Keratinocyte (primary cell): ENCODE results near the gene PPRC1. TPM values are rescaled to one million over a fixed set of nuclear protein-coding genes. Genes with fewer than 3 reads are reported as not detected.

Experiments used
- DNase-seq: peaks from one replicate; pipeline ENCODE4 v3.0.0-alpha.2; 2011; ENCODE audit warnings: low read depth, missing footprints, low spot score
- FAIRE-seq: peaks from 2 replicates; lab custom pipeline; 2011; peaks lifted over from hg19 to GRCh38; lab: Jason Lieb, UNC
- H2AFZ ChIP-seq: 2 replicates; pipeline ENCODE4 v1.6.0; 2012; ENCODE audit warnings: low read length, control low read depth, inconsistent platforms; ENCODE audit not compliant: control insufficient read depth
- H3K27ac ChIP-seq: 2 replicates; pipeline ENCODE4 v1.5.1; 2011; ENCODE audit warnings: low read length; ENCODE audit not compliant: control insufficient read depth, insufficient read depth
- H3K27me3 ChIP-seq: 3 replicates; pipeline ENCODE4 v1.6.0; 2011; ENCODE audit warnings: low read length; ENCODE audit not compliant: control insufficient read depth, insufficient read depth; ENCODE audit errors: extremely low read depth
- H3K36me3 ChIP-seq, 2 experiments: 2 replicates in 1 of 2; 3 replicates in 1 of 2; pipeline ENCODE4 v1.5.1; 2011; ENCODE audit warnings: low read length in 2 of 2, mild to moderate bottlenecking in 1 of 2; ENCODE audit not compliant: control insufficient read depth in 2 of 2, insufficient read depth in 2 of 2; ENCODE audit errors: extremely low read depth in 1 of 2
- H3K4me1 ChIP-seq: 3 replicates; pipeline ENCODE4 v1.5.1; 2011; ENCODE audit warnings: low read length; ENCODE audit not compliant: control insufficient read depth, insufficient read depth; ENCODE audit errors: extremely low read depth
- H3K4me2 ChIP-seq: 3 replicates; pipeline ENCODE4 v1.6.0; 2011; ENCODE audit warnings: low read depth, low read length; ENCODE audit not compliant: control insufficient read depth, insufficient read depth; ENCODE audit errors: extremely low read depth
- H3K4me3 ChIP-seq, 3 experiments: fragments of 200-600 bp in 1 of 3; sonication (generic) in 1 of 3; 2 replicates in 2 of 3; 3 replicates in 1 of 3; pipeline ENCODE4 v1.5.1; 2011 to 2016; ENCODE audit warnings: low read length in 3 of 3, mild to moderate bottlenecking in 3 of 3, control low read depth in 2 of 3, inconsistent platforms in 1 of 3, low read depth in 1 of 3, mixed read lengths in 1 of 3, mixed run types in 1 of 3, moderate library complexity in 1 of 3; ENCODE audit not compliant: control insufficient read depth in 2 of 3, insufficient read depth in 2 of 3; ENCODE audit errors: extremely low read depth in 1 of 3
- H3K79me2 ChIP-seq: 2 replicates; pipeline ENCODE4 v1.6.0; 2012; ENCODE audit warnings: low read length; ENCODE audit not compliant: control insufficient read depth, insufficient read depth
- H3K9ac ChIP-seq: 3 replicates; pipeline ENCODE4 v1.6.0; 2011; ENCODE audit warnings: low read length; ENCODE audit not compliant: control insufficient read depth, insufficient read depth; ENCODE audit errors: extremely low read depth
- H3K9me1 ChIP-seq: 3 replicates; pipeline ENCODE4 v1.6.0; 2011; ENCODE audit warnings: low read length; ENCODE audit not compliant: control insufficient read depth, insufficient read depth; ENCODE audit errors: extremely low read depth
- H3K9me3 ChIP-seq: 2 replicates; pipeline ENCODE4 v1.5.1; 2012; ENCODE audit warnings: low read depth, low read length; ENCODE audit not compliant: control insufficient read depth
- H4K20me1 ChIP-seq: 3 replicates; pipeline ENCODE4 v1.6.0; 2011; ENCODE audit warnings: low read length; ENCODE audit not compliant: control insufficient read depth, insufficient read depth; ENCODE audit errors: extremely low read depth
- EZH2 ChIP-seq: IDR thresholded peaks from one replicate; pipeline ENCODE4 v1.6.1; 2012; ENCODE audit warnings: inconsistent platforms, mild to moderate bottlenecking, low read length, moderate library complexity
- dilution Hi-C: fragments of 300-500 bp; cut with MboI; formaldehyde crosslinking; loops from one replicate; pipeline ENCODE4 v1.7.0; 2020; ENCODE audit warnings: low sequenced_read_pairs; ENCODE audit not compliant: extremely low pct_ligation_motif_present
- polyA plus RNA-seq, 5 experiments: library from polyadenylated mRNA; depleted of rRNA in 3 of 5; stranded (reverse) in 3 of 5; stranded (forward) in 1 of 5; unstranded in 1 of 5; fragments of >200 nt; gene quantifications; 1 replicate in 1 of 5; 2 replicates in 3 of 5; 3 replicates in 1 of 5; pipeline versions ENCODE4 v1.2.1 to v1.2.3, GENCODE V29; 2011 to 2012; ENCODE audit warnings: missing spikeins in 2 of 5, low read depth in 1 of 5, low replicate concordance in 1 of 5
- TF ChIP-seq, protein P1 (sequence below), 3 experiments: IDR thresholded peaks in 1 of 3; conservative IDR thresholded peaks in 1 of 3; optimal IDR thresholded peaks in 1 of 3; 2 replicates in 2 of 3; 3 replicates in 1 of 3; pipeline versions ENCODE3 to v1.5.1; 2011; ENCODE audit warnings: low read length in 3 of 3, mild to moderate bottlenecking in 3 of 3, moderate library complexity in 2 of 3, control low read depth in 1 of 3, inconsistent platforms in 1 of 3; ENCODE audit not compliant: insufficient read depth in 2 of 3; ENCODE audit errors: extremely low read depth in 1 of 3

PPRC1 gene
- polyA plus RNA-seq, 1 donor (not counting 4 experiments of a cell fraction or from before 2014, with no cell fraction given) = 17.9 TPM

DNA sequence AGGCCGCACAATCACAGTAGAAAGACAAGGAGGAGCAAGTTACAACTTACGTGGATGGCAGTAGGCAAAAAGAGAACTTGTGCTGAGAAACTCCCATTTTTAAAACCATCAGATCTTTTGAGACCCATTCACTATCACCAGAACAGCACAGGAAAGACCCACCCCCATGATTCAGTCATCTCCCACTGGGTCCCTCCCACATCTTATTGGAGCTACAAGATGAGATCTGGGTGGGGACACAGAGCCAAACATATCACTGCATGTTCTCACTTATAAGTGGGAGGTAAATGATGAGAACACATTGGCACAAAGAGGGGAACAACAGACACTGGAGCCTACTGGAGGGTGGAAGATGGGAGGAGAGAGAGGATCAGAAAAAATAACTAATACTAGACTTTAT lies 51.8 kb downstream of the PPRC1 start:
- Histone ChIP-seq H3K36me3 (no peaks in the 10 kb centered on the region), H3K4me1 (no peaks in the 10 kb centered on the region), H3K9ac (no peak overlapping the region), H3K4me3 (no peak overlapping the region), H3K79me2 (no peaks in the 10 kb centered on the region), H3K9me3 (no peaks in the 10 kb centered on the region), H3K4me2 (no peak overlapping the region), H4K20me1 (no peaks in the 10 kb centered on the region), H3K27me3 (no peaks in the 10 kb centered on the region), H3K27ac (no peak overlapping the region), H2AFZ (no peak overlapping the region), H3K9me1 (no peaks in the 10 kb centered on the region)
- DNase-seq (no peak), FAIRE-seq (no peak)
- TF ChIP-seq EZH2 = no peak
- TF ChIP-seq, protein P1, sequence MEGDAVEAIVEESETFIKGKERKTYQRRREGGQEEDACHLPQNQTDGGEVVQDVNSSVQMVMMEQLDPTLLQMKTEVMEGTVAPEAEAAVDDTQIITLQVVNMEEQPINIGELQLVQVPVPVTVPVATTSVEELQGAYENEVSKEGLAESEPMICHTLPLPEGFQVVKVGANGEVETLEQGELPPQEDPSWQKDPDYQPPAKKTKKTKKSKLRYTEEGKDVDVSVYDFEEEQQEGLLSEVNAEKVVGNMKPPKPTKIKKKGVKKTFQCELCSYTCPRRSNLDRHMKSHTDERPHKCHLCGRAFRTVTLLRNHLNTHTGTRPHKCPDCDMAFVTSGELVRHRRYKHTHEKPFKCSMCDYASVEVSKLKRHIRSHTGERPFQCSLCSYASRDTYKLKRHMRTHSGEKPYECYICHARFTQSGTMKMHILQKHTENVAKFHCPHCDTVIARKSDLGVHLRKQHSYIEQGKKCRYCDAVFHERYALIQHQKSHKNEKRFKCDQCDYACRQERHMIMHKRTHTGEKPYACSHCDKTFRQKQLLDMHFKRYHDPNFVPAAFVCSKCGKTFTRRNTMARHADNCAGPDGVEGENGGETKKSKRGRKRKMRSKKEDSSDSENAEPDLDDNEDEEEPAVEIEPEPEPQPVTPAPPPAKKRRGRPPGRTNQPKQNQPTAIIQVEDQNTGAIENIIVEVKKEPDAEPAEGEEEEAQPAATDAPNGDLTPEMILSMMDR (optimal IDR thresholded peaks at IDR 0.05 in 1 of 3, IDR thresholded peaks at IDR 0.05 in 1 of 3, conservative IDR thresholded peaks at IDR 0.05 in 1 of 3; ENCODE audit: extremely low read depth in 1 of 3, insufficient read depth in 2 of 3, low read length in 3 of 3) = no peak
- dilution Hi-C loops = no loop called here

DNA sequence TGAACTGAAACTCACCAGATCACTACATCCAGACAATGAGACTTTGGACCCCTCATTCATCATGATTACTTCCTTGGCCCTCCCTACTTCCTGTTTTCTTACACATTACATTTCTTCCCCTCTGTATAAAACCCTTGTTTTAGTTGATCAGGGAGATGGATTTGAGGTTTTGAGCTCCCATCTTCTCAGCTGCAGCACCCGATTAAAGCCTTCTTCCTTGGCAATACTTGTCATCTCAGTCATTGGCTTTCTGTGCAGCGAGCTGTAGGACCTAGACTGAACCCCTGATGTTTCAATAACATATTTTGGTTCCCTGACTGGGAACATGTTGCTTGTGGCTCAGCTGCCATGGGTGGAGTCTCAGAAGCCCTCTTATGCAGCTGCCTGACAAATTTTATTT lies 52.4 kb downstream of the PPRC1 start:
- Histone ChIP-seq H3K9me1 (no peaks in the 10 kb centered on the region), H3K36me3 (no peaks in the 10 kb centered on the region), H2AFZ (no peak overlapping the region), H3K4me3 (no peak overlapping the region), H3K4me1 (no peaks in the 10 kb centered on the region), H3K79me2 (no peaks in the 10 kb centered on the region), H3K4me2 (no peak overlapping the region), H4K20me1 (no peaks in the 10 kb centered on the region), H3K27ac (no peak overlapping the region), H3K27me3 (no peaks in the 10 kb centered on the region), H3K9me3 (no peaks in the 10 kb centered on the region), H3K9ac (no peak overlapping the region)
- FAIRE-seq (no peak), DNase-seq (no peak)
- no peak for TF ChIP-seq EZH2
- TF ChIP-seq, protein P1 (optimal IDR thresholded peaks at IDR 0.05 in 1 of 3, IDR thresholded peaks at IDR 0.05 in 1 of 3, conservative IDR thresholded peaks at IDR 0.05 in 1 of 3; ENCODE audit: extremely low read depth in 1 of 3, insufficient read depth in 2 of 3, low read length in 3 of 3) = no peak
- dilution Hi-C loops = no loop called here
